HL-60 (cell line): Measurements from ENCODE around the gene STRN3.

Source experiments
- POLR2AphosphoS5 ChIP-seq: IDR thresholded peaks from 2 replicates; pipeline ENCODE4 v1.6.1; 2012; ENCODE audit warnings: low read depth
- TF ChIP-seq, protein P1 (sequence below): IDR thresholded peaks from one replicate; pipeline ENCODE4 v1.5.1; 2011; ENCODE audit warnings: low read length, control low read depth, inconsistent platforms; ENCODE audit not compliant: insufficient read depth

DNA sequence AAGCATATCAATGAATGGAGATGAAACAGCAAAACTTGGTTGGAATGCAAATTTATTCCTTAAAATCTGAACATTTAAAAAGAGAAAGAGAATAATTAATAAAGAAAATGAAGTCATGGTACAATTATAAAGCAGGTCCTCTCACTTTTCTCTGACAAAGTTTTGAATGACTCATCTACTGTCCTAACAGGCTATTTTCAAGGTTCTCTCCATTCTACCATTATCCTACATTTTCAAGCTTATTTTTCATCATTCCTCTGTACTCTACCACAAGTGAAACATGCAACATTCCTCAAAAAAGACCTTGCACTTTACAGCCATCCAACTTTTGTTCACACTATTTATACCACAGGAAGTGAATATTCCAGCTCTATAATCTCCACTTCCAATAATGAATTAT is 37.7 kb downstream of the STRN3 start:
- no peak for TF ChIP-seq POLR2AphosphoS5
- TF ChIP-seq, protein P1, sequence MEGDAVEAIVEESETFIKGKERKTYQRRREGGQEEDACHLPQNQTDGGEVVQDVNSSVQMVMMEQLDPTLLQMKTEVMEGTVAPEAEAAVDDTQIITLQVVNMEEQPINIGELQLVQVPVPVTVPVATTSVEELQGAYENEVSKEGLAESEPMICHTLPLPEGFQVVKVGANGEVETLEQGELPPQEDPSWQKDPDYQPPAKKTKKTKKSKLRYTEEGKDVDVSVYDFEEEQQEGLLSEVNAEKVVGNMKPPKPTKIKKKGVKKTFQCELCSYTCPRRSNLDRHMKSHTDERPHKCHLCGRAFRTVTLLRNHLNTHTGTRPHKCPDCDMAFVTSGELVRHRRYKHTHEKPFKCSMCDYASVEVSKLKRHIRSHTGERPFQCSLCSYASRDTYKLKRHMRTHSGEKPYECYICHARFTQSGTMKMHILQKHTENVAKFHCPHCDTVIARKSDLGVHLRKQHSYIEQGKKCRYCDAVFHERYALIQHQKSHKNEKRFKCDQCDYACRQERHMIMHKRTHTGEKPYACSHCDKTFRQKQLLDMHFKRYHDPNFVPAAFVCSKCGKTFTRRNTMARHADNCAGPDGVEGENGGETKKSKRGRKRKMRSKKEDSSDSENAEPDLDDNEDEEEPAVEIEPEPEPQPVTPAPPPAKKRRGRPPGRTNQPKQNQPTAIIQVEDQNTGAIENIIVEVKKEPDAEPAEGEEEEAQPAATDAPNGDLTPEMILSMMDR = no peak
